H1 (cell line): ENCODE data around the gene ODC1. TPM values are rescaled to one million over a fixed set of nuclear protein-coding genes. Genes with fewer than 3 reads are reported as not detected.

ENCODE experiments used
- CTCF ChIA-PET: fragments of 300-600 bp; sonication (Branson Sonifier 250); formaldehyde crosslinking; loops from one replicate; lab custom pipeline; 2021; ENCODE audit not compliant: partially characterized antibody; lab: Charles Lee
- POLR2A ChIA-PET: fragments of 300-600 bp; sonication (Branson Sonifier 250); formaldehyde crosslinking; loops from one replicate; lab custom pipeline; 2021; ENCODE audit warnings: inconsistent platforms; ENCODE audit not compliant: partially characterized antibody; lab: Charles Lee
- DNase-seq, 2 experiments: peaks; one replicate each; pipeline versions ENCODE4 v3.0.0 to v3.0.0-alpha.2; 2010 to 2022; ENCODE audit warnings: low spot score in 2 of 2, low read depth in 1 of 2, mixed read lengths in 1 of 2
- FAIRE-seq: peaks from 2 replicates; lab custom pipeline; 2011; peaks lifted over from hg19 to GRCh38; lab: Jason Lieb, UNC
- H2AFZ ChIP-seq: 2 replicates; pipeline ENCODE4 v1.8.1; 2012; ENCODE audit warnings: low read length, inconsistent platforms
- H2AK5ac ChIP-seq: 2 replicates; pipeline ENCODE4 v1.6.1; 2013; ENCODE audit warnings: low read depth, low read length
- H2BK120ac ChIP-seq: replicated peaks from 2 replicates; pipeline ENCODE3; 2013; ENCODE audit warnings: low read depth, low read length, inconsistent platforms
- H2BK12ac ChIP-seq: 2 replicates; pipeline ENCODE4 v1.6.1; 2013; ENCODE audit warnings: low read depth, low read length
- H2BK15ac ChIP-seq: 2 replicates; pipeline ENCODE4 v1.6.1; 2013; ENCODE audit warnings: low read length
- H2BK20ac ChIP-seq: 2 replicates; pipeline ENCODE4 v1.6.1; 2013; ENCODE audit warnings: low read length
- H2BK5ac ChIP-seq: 2 replicates; pipeline ENCODE4 v1.6.1; 2013; ENCODE audit warnings: low read depth, low read length
- H3K14ac ChIP-seq: 2 replicates; pipeline ENCODE4 v1.6.1; 2013; ENCODE audit warnings: inconsistent platforms; ENCODE audit not compliant: insufficient read length
- H3K18ac ChIP-seq: 2 replicates; pipeline ENCODE4 v1.6.1; 2013; ENCODE audit warnings: low read length; ENCODE audit errors: extremely low read depth
- H3K23ac ChIP-seq: 2 replicates; pipeline ENCODE4 v1.6.1; 2013; ENCODE audit warnings: inconsistent platforms; ENCODE audit not compliant: insufficient read length
- H3K23me2 ChIP-seq: 2 replicates; pipeline ENCODE4 v1.6.1; 2013; ENCODE audit warnings: low read depth, low read length
- H3K27ac ChIP-seq: 2 replicates; pipeline ENCODE4 v1.6.1; 2011; ENCODE audit warnings: low read depth, low read length, inconsistent platforms
- H3K27me3 ChIP-seq, 4 experiments: replicated peaks in 1 of 4; 1 replicate in 1 of 4; 2 replicates in 3 of 4; pipeline versions ENCODE4 v1.6.1 to v1.8.1; 2011 to 2013; ENCODE audit warnings: low read length in 3 of 4, mild to moderate bottlenecking in 3 of 4, inconsistent platforms in 2 of 4, mixed read lengths in 2 of 4, moderate library complexity in 1 of 4; ENCODE audit not compliant: control insufficient read depth in 3 of 4, insufficient read depth in 3 of 4; ENCODE audit errors: extremely low read depth in 1 of 4
- H3K36me3 ChIP-seq, 4 experiments: 2 replicates each; pipeline versions ENCODE4 v1.6.1 to v1.8.1; 2011 to 2013; ENCODE audit warnings: mild to moderate bottlenecking in 4 of 4, low read length in 3 of 4, moderate library complexity in 2 of 4, control low read depth in 1 of 4, inconsistent platforms in 1 of 4; ENCODE audit not compliant: insufficient read depth in 4 of 4, control insufficient read depth in 2 of 4
- H3K4ac ChIP-seq: replicated peaks from 2 replicates; pipeline ENCODE3; 2013; ENCODE audit warnings: low read length, low read depth, mixed read lengths, inconsistent platforms; ENCODE audit not compliant: insufficient read length
- H3K4me1 ChIP-seq, 4 experiments: replicated peaks in 1 of 4; 1 replicate in 1 of 4; 2 replicates in 3 of 4; pipeline versions ENCODE4 v1.6.1 to v1.8.1; 2011 to 2013; ENCODE audit warnings: low read length in 3 of 4, inconsistent platforms in 2 of 4, mixed read lengths in 1 of 4; ENCODE audit not compliant: insufficient read depth in 4 of 4, control insufficient read depth in 3 of 4
- H3K4me2 ChIP-seq, 2 experiments: 2 replicates each; pipeline versions ENCODE4 v1.6.1 to v1.8.1; 2011 to 2013; ENCODE audit warnings: low read depth in 2 of 2, low read length in 2 of 2, control low read depth in 1 of 2, inconsistent platforms in 1 of 2, mild to moderate bottlenecking in 1 of 2; ENCODE audit not compliant: insufficient read depth in 1 of 2
- H3K4me3 ChIP-seq, 4 experiments: fragments of 200-600, 300-600 bp in 1 of 4; sonication (generic), shearing (Covaris generic), sonication (Bioruptor Twin) in 1 of 4; 2 replicates each; pipeline versions ENCODE4 v1.5.1 to v1.8.1; 2011 to 2016; ENCODE audit warnings: low read length in 4 of 4, low read depth in 3 of 4, control low read depth in 2 of 4, inconsistent platforms in 2 of 4, mild to moderate bottlenecking in 2 of 4, mixed read lengths in 1 of 4, moderate library complexity in 1 of 4; ENCODE audit not compliant: insufficient read depth in 2 of 4; ENCODE audit errors: extremely low read depth in 1 of 4
- H3K56ac ChIP-seq: replicated peaks from 2 replicates; pipeline ENCODE3; 2013; ENCODE audit warnings: low read depth, mild to moderate bottlenecking, mixed read lengths, low read length, inconsistent platforms; ENCODE audit not compliant: insufficient read length
- H3K79me1 ChIP-seq: 2 replicates; pipeline ENCODE4 v1.6.1; 2013; ENCODE audit warnings: low read depth, low read length, control low read depth
- H3K79me2 ChIP-seq, 2 experiments: 2 replicates each; pipeline versions ENCODE4 v1.6.1 to v1.8.1; 2012 to 2013; ENCODE audit warnings: low read length in 2 of 2, mild to moderate bottlenecking in 2 of 2, inconsistent platforms in 1 of 2; ENCODE audit not compliant: insufficient read depth in 2 of 2, control insufficient read depth in 1 of 2
- H3K9ac ChIP-seq, 4 experiments: replicated peaks in 1 of 4; 1 replicate in 1 of 4; 2 replicates in 3 of 4; pipeline versions ENCODE4 v1.6.1 to v1.8.1; 2011 to 2013; ENCODE audit warnings: low read depth in 3 of 4, low read length in 3 of 4, control low read depth in 2 of 4, mild to moderate bottlenecking in 2 of 4, moderate library complexity in 2 of 4, inconsistent platforms in 1 of 4; ENCODE audit errors: extremely low read depth in 1 of 4
- H3K9me3 ChIP-seq, 2 experiments: 2 replicates each; pipeline versions ENCODE4 v1.6.1 to v1.8.1; 2012 to 2013; ENCODE audit warnings: mild to moderate bottlenecking in 2 of 2, moderate library complexity in 2 of 2, control low read depth in 1 of 2, inconsistent platforms in 1 of 2, low read depth in 1 of 2, low read length in 1 of 2, mixed read lengths in 1 of 2; ENCODE audit not compliant: insufficient read depth in 2 of 2
- H4K20me1 ChIP-seq, 2 experiments: replicated peaks in 1 of 2; 2 replicates each; pipeline versions ENCODE3 to v1.8.1; 2011 to 2013; ENCODE audit warnings: inconsistent platforms in 2 of 2, low read length in 2 of 2, mild to moderate bottlenecking in 1 of 2; ENCODE audit not compliant: insufficient read depth in 2 of 2, control insufficient read depth in 1 of 2
- H4K5ac ChIP-seq: 2 replicates; pipeline ENCODE4 v1.6.1; 2013; ENCODE audit warnings: low read length, low read depth, mixed read lengths, inconsistent platforms; ENCODE audit not compliant: insufficient read length
- H4K8ac ChIP-seq: 2 replicates; pipeline ENCODE4 v1.8.0; 2013; ENCODE audit warnings: mild to moderate bottlenecking, moderate library complexity, low read length, inconsistent platforms; ENCODE audit not compliant: insufficient read depth; ENCODE audit errors: extremely low read depth
- H4K91ac ChIP-seq: replicated peaks from 2 replicates; pipeline ENCODE3; 2013; ENCODE audit warnings: low read length, mixed read lengths, inconsistent platforms; ENCODE audit not compliant: insufficient read length
- FOSL1 ChIP-seq: IDR thresholded peaks from 2 replicates; pipeline ENCODE4 v1.6.1; 2011; ENCODE audit warnings: mild to moderate bottlenecking, low read depth, low read length, moderate library complexity; ENCODE audit not compliant: insufficient read depth
- GABPA ChIP-seq: IDR thresholded peaks from 2 replicates; pipeline ENCODE4 v1.6.1; 2011; ENCODE audit warnings: mild to moderate bottlenecking, low read length, moderate library complexity, borderline replicate concordance; ENCODE audit not compliant: insufficient read depth
- SP2 ChIP-seq: IDR thresholded peaks from 2 replicates; pipeline ENCODE4 v1.6.1; 2012; ENCODE audit warnings: mild to moderate bottlenecking, low read length, inconsistent platforms
- SRF ChIP-seq: IDR thresholded peaks from 2 replicates; pipeline ENCODE4 v1.6.1; 2011; ENCODE audit warnings: mild to moderate bottlenecking, low read depth, low read length, moderate library complexity
- WGBS, 2 experiments: shearing (Covaris generic) in 1 of 2; methylation state at CpG; one replicate each; pipeline versions ENCODE4 v1.1.6 to v1.1.7; 2013 to 2015; ENCODE audit warnings: low lambda C conversion rate in 2 of 2, mixed read lengths in 2 of 2, inconsistent platforms in 1 of 2, low coverage in 1 of 2, missing lambda C conversion rate in 1 of 2; ENCODE audit not compliant: insufficient replicate concordance in 2 of 2, insufficient coverage in 1 of 2, insufficient read length in 1 of 2; ENCODE audit errors: extremely low coverage in 1 of 2, missing lambda C conversion rate in 1 of 2; 5-methylcytosine and 5-hydroxymethylcytosine counted together
- polyA plus RNA-seq, 7 experiments: library from polyadenylated mRNA; depleted of rRNA in 3 of 7; stranded (reverse) in 5 of 7; unstranded in 2 of 7; fragments of >200 nt in 5 of 7; fragments of 200-250 nt in 2 of 7; gene quantifications; 1 replicate in 5 of 7; 2 replicates in 1 of 7; 4 replicates in 1 of 7; pipeline versions ENCODE4 v1.2.1 to v1.2.3, GENCODE V29; 2011 to 2013; ENCODE audit warnings: missing spikeins in 2 of 7, mixed read lengths in 2 of 7
- total RNA-seq: library from RNA; stranded (reverse); fragmentation: NEBNext Ultra II Directional; extraction: Animal tissue kit (Norgen Biotek cat#: 25700); gene quantifications from 2 replicates; pipeline ENCODE4 v1.2.1, GENCODE V29; 2021
- TF ChIP-seq, protein P1 (sequence below): IDR thresholded peaks from 2 replicates; pipeline ENCODE4 v1.6.1; 2012; ENCODE audit warnings: inconsistent platforms

ODC1 gene
- total and polyA plus RNA-seq, 2 of the 8 experiments (the other 6 are each of a cell fraction or from before 2014, with no cell fraction given): 57.2 to 76.7 TPM

DNA sequence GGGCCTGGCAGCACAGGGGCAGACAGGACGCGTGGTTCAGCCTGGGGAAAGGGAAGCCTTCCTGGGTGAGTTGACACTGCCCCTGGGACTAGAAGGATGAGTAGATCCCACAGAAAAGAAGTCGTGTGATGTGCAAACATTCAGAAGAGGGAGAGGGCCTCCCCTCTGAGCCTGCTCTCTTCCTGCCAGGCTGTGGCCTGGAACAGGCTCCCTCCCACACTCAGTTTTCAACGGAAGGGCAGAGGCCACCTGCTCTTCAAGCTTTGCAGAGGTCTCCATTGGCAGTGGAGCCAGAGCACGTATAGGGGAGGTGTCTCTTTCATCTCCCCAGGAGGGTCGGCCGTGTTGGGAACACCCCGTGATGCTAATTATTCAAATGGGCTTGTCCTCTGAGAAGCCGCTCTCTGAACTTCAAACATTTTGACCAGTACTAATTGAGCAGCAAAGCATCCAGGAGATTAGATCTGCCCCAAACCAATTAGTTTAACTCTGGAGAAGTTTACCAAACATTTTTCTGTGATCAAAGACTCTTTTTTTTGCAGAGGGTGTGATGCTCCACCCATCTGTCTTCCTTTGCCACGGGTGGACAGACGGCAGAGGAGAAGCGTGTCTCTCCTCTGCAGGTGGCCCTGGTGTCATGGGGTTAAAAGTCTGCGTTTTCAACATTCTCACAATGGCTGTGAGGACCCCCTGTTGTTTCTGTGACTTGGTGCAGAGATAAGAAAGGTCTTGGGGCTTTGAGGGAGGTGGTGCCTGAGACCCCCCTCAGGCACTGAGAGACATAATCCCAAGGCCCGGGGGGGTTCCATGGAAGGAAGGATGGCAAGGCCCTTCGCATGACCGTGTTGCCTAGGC is 29.5 kb upstream of the ODC1 start:
- Histone ChIP-seq H3K27ac (no peak overlapping the region), H3K4ac (no peak overlapping the region), H2AFZ (no peak overlapping the region), H3K14ac (no peak overlapping the region), H3K18ac (no peak overlapping the region), H3K36me3 (no peaks in the 10 kb centered on the region), H3K79me2 (no peaks in the 10 kb centered on the region)
- no peak for TF ChIP-seq SRF
- TF ChIP-seq GABPA: no peak
- no peak for TF ChIP-seq SP2
- TF ChIP-seq FOSL1: no peak
- TF ChIP-seq, protein P1, sequence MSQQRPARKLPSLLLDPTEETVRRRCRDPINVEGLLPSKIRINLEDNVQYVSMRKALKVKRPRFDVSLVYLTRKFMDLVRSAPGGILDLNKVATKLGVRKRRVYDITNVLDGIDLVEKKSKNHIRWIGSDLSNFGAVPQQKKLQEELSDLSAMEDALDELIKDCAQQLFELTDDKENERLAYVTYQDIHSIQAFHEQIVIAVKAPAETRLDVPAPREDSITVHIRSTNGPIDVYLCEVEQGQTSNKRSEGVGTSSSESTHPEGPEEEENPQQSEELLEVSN: no peak
- TF ChIP-seq, all 59 proteins: peak for 0
- FAIRE-seq (no peak), DNase-seq (no peak)
- no peak overlapping the region for H3K23ac ChIP-seq
- no peak overlapping the region for H3K4me3 ChIP-seq
- no peak overlapping the region for H2AK5ac ChIP-seq
- H3K9me3 ChIP-seq: no peaks in the 10 kb centered on the region
- no peak overlapping the region for H3K56ac ChIP-seq
- no peaks in the 10 kb centered on the region for H4K20me1 ChIP-seq
- no peak overlapping the region for H2BK120ac ChIP-seq
- POLR2A ChIA-PET: no interaction called here
- no peak overlapping the region for H3K4me2 ChIP-seq
- no peaks in the 10 kb centered on the region; a peak in 1 of 7 replicates for H3K27me3 ChIP-seq
- 70% methylated on average over 15 of the region's 16 CpGs; no CpG with 5 or more reads in 1 of the 2 experiments for WGBS, 2 experiments
- H3K79me1 ChIP-seq: no peaks in the 10 kb centered on the region
- H3K4me1 ChIP-seq: no peaks in the 10 kb centered on the region; a peak in 1 of 7 replicates
- no peak overlapping the region for H2BK15ac ChIP-seq
- H2BK5ac ChIP-seq: no peak overlapping the region
- CTCF ChIA-PET: no interaction called here
- no peak overlapping the region for H2BK12ac ChIP-seq
- H4K91ac ChIP-seq: no peak overlapping the region
- H3K9ac ChIP-seq: no peak overlapping the region
- H4K8ac ChIP-seq: no peak overlapping the region
- no peak overlapping the region for H2BK20ac ChIP-seq
- H3K23me2 ChIP-seq: no peaks in the 10 kb centered on the region
- no peak overlapping the region for H4K5ac ChIP-seq
